KG1 (cell line): ENCODE results near the gene ZSWIM3.

Source experiments
- DNase-seq: peaks from one replicate; lab custom pipeline; 2025; lab: John Stamatoyannopoulos, UW

ZSWIM3 gene

DNA sequence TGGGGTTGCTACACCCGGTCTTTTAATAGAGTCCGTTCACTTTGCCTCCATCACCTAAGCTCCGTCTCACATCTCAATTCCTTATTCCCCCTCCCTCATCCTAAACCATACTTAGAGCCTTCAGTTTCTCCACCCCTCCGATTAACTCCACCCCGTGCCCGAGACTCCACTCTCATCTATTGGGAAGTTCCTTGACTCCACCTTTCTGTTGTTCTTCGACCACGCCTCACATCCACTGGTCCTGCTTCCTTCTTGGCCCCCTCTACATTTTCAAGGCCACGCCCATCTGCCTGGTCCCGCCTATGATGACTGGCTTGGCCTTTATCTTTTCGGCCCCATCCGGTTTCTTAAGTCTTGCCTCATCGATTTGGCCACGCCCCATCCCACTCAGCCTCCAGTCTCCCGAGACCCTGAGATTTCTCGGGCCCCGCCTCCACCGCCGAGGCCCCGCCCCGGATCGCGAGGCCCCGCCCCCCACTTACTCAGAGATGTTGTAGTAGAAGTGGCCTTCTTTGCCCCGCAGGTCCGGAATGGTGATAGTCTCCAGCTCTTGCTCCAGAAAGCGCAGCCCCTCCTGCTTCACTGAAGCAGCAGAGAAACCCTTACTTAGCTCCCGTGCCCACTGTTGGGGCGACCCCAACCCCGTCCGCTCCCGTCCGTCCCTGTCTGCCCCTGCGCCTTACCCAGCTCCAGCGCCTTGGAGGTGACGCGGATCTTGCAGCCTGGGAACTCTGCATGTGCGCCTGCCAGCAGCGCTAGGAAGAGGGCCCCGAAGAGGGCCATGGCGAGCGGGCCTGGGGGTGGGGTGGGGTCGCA, 53.5 kb downstream of the ZSWIM3 start:
- no peak for DNase-seq

DNA sequence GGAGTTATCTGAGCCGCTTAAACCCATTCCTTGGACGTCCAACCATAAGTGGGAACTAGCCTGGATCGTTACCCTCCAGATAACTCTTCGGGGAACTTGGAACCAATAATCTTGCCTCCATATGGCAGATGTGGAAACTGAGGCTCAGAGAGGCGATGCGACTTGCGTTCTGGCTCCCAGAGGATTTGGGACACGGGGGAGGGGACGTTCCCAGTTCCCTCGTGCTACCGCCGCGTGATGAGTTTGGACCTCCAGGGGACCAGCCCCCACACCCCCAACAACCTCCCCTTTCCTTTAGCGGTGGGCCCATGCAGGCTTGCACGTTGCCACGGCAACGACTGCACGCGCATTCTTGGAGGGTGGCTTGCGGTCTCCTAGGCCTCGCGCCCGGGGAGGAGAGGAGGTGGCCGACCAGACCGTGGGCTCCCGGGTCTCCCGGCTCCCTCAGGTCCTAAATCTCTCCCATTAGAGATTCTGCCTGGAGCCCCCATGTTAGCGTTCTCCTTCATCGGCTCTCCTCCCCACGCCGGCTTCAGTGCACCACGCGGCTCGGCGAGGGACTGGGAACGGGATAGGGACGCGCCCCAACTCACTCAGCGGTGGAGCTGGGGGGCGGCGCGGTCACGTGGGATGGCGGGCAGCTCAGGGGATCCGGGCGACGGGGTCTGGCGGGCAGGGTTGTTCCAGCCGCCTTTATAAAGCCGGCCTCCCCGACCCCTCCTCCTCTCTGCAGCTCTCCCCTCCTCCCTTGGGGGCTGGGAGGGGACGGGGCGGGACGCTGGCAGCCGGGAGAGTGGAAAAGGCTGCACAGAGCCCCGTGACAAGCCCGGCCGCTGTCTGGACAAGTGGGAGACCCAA, 54.3 kb downstream of the ZSWIM3 start, which contains the start of gene PLTP:
PLTP (minus strand) TSS at position 670 of the 858 bp plus-strand sequence. CDS start 703 bp downstream, outside the sequence.
- DNase-seq: no peak

DNA sequence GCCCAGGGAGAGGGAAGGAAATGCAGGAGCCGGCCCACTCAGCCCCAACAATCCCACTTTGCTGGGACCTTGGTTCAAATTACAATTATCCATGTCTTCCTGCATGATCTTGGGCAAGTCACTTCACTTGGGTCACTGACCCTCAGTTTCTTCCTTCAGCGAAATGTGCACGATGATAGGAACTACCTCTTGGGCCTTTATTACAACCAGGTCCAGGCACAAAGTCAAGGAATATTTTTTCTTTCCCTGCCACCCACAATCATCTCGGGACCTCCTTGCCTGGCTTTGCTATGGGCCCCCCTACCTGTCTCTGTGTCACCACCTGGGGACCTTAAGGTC, 54.9 kb downstream of the ZSWIM3 start:
- DNase-seq: no peak

DNA sequence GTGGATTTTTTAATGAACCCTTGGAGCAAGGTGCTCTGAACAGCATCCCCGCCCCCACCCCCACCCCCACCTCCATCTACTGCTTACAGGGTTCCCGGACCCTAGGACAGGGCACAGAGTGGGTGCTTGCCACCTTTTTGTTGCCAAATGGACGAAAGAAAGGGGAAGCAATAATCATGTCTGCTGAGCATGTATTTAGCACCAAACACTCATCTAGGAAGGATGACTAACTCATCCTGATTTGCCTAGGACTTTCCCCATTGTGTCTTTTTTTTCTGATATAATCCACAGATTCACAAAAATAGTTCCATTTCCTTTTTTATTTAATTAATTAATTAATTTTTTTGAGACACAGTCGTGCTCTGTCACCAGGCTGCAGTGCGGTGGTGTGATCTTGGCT, 55.7 kb downstream of the ZSWIM3 start:
- DNase-seq: no peak

DNA sequence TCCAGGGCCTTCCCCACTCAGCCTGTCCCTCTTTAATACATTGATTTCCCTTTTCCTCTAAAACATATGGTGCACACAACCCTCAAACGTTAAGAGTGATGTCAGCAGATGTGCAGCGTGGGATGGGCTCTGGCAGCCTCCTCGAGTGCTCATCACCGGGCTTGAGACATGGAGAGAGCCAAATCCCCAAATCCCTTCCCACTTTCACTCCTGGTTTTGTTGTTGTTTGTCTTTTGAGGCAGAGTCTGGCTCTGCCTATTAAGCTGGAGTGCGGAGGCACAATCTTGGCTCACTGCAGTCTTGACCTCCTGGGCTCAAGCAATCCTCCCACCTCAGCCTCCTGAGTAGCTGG, 60.4 kb downstream of the ZSWIM3 start:
- DNase-seq: no peak

DNA sequence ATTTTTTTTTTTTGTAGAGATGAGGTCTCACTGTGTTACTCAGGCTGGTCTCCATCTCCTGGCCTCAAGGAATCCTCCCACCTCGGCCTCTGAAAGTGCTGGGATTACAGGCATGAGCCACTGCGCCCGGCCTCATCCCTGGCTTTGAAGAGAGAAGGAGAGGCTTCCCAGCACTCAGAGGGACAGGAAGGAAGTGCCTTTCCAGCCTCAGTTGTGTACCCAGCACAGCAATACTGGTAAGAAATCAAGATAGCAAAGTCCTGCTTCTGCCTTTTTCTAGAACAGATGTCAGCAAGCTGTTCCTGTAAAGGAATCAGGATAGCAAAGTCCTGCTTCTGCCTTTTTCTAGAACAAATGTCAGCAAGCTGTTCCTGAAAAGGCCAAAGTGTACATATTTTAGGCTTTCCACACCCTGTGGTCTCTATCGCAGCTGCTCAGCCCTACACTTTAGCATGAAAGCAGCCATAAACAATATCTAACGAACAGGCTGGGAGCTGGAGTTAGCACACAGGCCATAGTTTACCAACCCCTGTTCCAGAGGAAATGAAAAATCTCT, 60.8 kb downstream of the ZSWIM3 start:
- no peak for DNase-seq

DNA sequence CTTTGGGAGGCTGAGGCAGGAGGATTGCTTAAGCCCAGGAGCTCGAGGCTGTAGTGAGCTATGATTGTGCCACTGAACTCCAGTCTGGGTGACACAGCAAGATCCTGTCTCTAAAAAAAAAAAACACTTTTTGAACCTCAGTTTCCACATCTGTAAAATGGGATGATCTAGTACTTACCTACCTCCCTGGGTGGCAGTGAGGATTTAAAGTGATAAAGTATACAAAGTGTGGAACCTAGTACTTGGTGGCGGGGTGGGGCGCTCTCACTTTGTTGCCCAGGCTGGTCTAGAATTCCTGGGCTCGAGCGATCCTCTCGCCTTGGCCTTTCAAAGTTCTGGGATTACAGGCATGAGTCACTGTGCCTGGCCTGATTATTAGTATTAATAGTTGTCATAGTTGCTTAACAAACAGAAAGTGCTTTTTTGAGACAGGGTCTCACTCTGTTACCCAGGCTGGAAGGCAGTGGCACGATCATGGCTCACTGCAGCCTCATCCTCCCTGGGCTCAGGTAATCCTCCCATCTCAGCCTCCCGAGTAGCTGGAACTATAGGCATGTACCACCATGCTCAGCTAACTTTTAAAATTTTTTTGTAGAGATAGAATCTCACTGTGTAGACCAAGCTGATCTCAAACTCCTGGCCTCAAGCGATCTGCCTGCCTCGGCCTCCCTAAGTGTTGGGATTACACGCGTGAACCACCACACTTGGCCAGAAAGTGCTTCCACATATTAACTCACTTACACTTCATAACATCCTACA, 61.5 kb downstream of the ZSWIM3 start:
- no peak for DNase-seq

DNA sequence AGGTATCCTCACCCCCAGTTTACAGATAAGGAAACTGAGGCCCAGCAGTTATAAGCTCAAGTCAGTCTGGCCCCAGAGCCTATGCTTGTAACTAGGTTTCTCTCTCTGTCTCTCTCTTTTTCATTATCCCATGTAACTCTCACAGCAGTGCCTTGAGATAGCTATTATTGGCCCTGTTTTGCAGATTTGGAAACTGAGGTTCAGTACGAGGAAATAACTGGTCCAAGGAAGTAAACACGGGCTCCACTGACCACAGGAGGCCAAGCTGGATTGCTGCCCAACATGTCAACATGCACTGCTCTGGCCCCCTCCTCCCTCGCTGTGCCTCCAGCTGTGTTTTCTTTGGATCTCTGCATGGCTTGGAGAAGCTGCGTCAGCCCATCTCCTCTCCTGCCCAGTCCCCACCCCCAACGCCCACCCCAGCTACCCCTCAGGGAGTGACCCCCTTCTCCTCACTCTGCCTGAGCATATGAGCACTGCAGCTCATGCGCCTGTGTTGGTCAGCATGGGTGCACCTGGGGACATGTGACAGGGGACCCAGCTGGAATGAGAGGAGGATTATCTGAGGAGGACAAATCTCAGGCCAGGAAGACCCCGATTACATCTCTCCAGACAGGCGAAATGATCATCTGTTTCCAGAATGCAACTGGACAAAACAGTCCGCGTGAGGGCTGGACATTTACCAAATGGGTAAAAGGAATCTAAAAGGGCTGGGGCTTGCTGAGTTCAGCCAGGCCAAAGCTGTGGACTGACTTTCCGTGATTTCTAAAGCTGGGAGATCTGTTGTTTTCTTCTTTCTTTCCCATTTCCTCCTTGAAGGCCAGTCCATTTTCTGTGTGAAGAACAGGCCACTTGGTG, 62.4 kb downstream of the ZSWIM3 start:
- no peak for DNase-seq

DNA sequence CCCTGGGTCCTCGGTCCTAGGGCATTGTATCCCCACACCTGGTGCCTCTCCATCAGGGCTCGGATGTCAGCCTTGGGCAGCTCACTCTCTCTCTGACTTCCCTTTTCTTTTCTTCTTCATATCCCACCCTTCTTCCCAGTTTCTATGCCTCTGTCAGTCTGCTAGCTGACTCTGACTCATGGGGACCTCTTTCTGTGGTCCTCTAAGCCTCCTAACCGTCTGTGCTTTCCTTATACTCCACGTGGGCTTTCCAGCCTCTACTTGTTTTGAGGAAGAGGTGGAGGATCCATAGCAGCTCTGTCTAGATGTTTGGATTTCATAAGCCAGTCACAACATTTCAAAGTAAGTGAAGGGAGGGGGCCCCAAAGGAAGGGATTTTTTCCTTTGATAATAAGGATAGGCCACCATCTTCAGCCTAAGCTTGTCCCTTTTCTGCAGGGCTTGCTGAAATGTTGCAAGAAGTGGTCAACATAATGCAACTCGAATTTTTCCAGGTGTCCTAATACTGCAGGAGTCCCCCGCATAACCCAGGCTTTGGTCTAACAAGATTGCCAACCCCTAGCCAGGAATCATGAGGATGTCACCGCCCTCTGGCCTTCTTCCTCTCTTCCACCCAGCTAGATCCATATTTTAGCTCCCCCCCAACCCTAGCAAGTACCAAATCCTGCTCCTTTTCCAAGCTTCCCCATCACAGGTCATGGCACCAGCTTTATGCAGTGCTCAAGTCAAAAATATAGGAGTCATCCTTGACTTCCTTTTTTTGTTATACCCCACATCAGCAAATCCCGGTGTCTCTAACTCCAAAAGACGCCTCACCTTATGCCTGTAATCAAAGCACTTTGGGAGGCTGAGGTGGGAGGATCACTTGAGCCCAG, 63.3 kb downstream of the ZSWIM3 start:
- no peak for DNase-seq

DNA sequence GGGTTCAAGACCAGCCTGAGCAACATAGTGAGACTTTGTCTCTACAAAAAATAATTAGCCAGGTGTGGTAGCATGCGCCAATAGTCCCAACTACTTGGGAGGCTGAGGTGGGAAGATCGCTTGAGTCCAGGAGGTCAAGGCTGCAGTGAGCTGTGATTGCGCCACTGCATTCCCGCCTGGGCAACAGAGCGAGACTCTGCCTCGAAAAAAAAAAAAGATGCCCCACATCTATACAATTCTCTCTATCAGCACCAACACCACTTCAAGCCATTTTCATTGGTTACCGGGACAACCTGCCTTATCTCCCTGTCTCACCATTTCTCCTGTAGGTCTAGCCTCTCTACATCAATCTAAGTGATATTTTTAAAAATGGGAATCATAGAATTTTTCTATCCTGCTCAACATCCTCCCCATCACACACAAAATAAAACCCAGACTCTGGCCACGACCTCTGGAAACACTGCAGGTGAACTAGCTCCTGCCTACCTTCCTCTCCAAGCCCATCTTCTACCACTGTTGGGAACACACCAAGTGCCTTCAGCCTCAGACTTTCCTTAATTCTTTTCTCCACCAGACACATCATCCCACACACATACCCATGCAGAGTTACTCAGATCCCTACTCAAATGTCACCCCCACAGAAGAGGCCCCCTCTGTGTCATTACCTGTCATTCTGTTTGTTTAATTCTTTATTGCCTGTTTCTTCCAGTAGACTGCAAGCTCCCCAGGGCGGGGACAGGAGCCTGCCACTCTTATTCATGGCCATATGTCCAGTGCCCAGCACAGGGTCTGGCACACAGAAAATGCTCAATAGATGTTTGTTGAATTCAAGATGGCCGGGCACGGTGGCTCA, 64.1 kb downstream of the ZSWIM3 start:
- DNase-seq: no peak

DNA sequence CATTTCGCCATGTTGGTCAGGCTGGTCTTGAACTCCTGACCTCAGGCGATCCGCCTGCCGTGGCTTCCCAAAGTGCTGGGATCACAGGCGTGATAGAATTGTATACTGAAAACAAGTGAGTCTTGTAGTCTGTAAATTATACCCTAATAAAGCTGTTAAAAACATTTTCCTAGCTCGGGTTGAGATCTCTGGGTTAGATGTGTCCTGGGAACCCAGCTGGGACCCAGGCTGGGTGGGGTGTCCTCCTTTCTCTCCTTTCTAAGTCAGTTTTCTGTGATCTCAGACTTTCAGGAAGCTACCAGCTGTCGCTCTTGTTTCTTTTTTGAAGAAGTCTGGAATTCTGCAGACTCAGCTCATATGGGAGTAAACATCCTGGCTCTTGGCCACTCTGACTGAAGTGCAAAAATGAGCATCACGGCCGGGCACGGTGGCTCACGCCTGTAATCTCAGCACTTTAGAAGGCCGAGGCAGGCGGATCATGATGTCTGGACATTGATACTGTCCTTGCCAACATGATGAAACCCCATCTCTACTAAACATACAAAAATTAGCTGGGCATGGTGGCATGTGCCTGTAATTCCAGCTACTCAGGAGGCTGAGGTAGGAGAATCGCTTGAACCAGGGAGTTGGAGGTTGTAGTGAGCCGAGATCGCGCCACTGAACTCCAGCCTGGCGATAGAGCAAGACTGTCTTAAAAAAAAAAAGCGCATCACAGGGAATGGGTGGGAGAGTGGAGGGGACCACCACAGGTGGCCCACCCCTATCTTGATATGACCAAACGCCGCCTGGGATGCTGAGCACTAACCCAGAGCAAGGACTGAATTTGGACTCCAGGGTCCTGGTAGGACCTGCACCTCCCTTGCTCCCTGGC, 67.2 kb downstream of the ZSWIM3 start:
- no peak for DNase-seq

DNA sequence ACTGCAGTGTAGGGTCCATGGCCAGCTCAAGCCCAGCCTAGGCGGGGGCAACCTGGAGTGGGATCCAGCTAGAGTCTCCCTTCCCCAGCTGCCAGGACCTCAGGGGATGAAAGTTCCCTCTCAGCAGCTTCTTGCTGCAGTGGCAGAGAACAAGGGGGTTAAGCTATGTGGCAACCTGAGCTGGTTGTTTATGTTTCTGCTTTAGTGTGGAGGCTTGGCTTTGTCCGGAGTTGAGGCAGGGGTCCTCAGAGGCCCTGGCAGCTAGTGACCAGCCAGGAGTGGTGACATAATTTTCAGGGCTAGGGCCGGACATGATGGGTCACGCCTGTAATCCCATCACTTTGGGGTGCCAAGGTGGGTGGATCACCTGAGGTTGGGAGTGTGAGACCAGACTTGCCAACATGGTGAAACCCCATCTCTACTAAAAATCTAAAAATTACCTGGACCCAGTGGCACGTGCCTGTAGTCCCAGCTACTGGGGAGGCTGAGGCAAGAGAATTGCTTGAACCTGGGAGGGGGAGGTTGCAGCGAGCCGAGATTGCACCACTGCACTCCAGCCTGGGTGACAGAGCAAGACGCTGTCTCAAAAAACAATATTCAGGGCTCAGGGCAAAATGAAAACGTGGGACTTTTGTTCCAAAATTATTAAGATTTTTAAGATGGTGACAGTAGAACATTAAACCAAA, 68.5 kb downstream of the ZSWIM3 start:
- DNase-seq: no peak

DNA sequence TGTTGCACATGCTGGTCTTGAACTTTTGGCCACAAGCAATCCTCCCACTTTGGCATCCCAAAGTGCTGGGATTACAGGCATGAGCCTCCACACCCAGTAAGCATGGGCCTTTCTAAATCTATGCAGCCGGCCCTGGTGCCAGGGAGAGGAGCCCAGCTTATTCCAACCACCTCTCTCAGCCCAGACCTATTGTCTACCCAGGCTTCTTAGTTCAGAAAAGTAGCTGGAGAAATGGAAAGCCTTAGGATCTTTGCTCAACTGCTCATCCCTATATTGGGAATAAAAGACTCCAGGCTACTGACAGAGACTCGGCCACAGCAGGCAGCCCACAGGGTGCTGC, 69.3 kb downstream of the ZSWIM3 start:
- DNase-seq: no peak

DNA sequence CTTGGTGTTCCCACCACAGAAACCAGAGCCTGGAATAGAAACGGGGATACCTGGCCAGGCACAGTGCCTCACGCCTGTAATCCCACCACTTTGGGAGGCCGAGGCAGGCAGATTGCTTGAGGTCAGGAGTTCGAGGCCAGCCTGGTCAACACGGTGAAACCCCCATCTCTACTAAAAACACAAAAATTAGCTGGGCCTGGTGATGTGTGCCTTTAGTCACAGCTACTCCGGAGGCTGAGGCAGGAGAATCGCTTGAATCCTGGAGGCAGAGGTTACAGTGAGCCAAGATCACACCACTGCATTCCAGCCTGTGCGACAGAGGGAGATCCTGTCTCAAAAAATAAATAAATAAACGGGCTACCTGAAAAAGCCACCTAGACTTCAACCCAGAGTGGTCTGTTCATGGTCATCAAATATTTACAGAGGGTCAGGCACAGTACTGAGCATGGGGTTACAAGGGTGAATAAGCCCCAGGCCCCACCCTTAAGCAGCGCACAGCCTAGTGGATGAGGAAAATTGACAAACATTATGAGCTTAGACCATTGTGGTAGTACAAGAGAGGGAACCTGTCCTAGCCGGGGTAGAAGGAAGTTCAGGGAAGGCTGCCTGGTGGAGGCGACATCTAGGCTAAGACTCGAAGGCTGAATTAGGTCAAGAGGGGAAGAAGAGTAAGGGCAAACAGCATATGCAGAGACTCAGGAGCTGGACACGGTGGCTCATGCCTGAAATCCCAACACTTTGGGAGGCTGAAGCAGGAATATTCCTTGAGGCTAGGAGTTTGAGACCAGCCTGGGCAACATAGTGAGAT, 69.9 kb downstream of the ZSWIM3 start:
- DNase-seq: no peak
